K562 (cell line): ENCODE measurements around the gene BBS1. TPM values are rescaled to one million over a fixed set of nuclear protein-coding genes. Genes with fewer than 3 reads are reported as not detected.

Experiments used
- E2F3 ChIP-seq: fragments of 250-450 bp; sonication (Bioruptor Pico); IDR thresholded peaks from 2 replicates; pipeline ENCODE4 v1.4.0; 2020; ENCODE audit warnings: mild to moderate bottlenecking
- ELF4 ChIP-seq: fragments of 450-650 bp; formaldehyde crosslinking; IDR thresholded peaks from 2 replicates; pipeline ENCODE4 v1.4.0; 2022; ENCODE audit warnings: missing genetic modification characterization
- KLF1 ChIP-seq: fragments of 450-650 bp; IDR thresholded peaks from 2 replicates; pipeline ENCODE4 v1.6.1; 2016; ENCODE audit warnings: missing genetic modification characterization, missing compliant biosample characterization
- NRF1 ChIP-seq, 2 experiments: fragments of 450-650 bp; IDR thresholded peaks in 1 of 2; conservative IDR thresholded peaks in 1 of 2; 2 replicates each; pipeline ENCODE4 v1.6.1; 2014; ENCODE audit warnings: mild to moderate bottlenecking in 2 of 2
- SMC3 ChIP-seq: conservative IDR thresholded peaks from 2 replicates; pipeline ENCODE4 v1.6.1; 2011; ENCODE audit warnings: low read depth, low read length, improper control_type of control experiment; ENCODE audit not compliant: insufficient read depth
- ZBTB7A ChIP-seq: IDR thresholded peaks from 2 replicates; pipeline ENCODE4 v1.6.1; 2011; ENCODE audit warnings: low read depth, mild to moderate bottlenecking, low read length, moderate library complexity, borderline replicate concordance; ENCODE audit not compliant: control insufficient read depth
- ZEB2 ChIP-seq: fragments of 450-650 bp; IDR thresholded peaks from 2 replicates; pipeline ENCODE4 v1.6.1; 2016
- ZNF41 ChIP-seq: fragments of 250-450 bp; sonication (Bioruptor Pico); conservative IDR thresholded peaks from 2 replicates; pipeline ENCODE4 v1.4.0; 2020; ENCODE audit warnings: mild to moderate bottlenecking
- polyA plus RNA-seq, 8 experiments: library from polyadenylated mRNA; depleted of rRNA in 4 of 8; stranded (reverse) in 5 of 8; unstranded in 3 of 8; fragments of >200 nt; fragmentation: Nextera tagmentation in 2 of 8; fragmentation: Illumina TruSeq in 1 of 8; extraction: Ambion mirVana in 2 of 8; extraction: Trizol in 1 of 8; gene quantifications; 2 replicates each; pipeline versions ENCODE4 v1.2.1 to v1.2.3, GENCODE V29; 2011 to 2014; ENCODE audit warnings: inconsistent platforms in 1 of 8, missing spikeins in 1 of 8
- total RNA-seq, 7 experiments: library from RNA; depleted of rRNA in 6 of 7; stranded (reverse); fragments of >200 nt in 6 of 7; fragmentation: Illumina TruSeq in 2 of 7; extraction: Trizol in 2 of 7; gene quantifications; 2 replicates each; pipeline versions ENCODE4 v1.2.1 to v1.2.3, GENCODE V29; 2011 to 2021; ENCODE audit warnings: low replicate concordance in 1 of 7
- TF ChIP-seq, protein P1 (sequence below): fragments of 250-450 bp; sonication (Bioruptor Pico); IDR thresholded peaks from 2 replicates; pipeline ENCODE4 v1.5.0; 2021; ENCODE audit warnings: mild to moderate bottlenecking, moderate library complexity
- TF ChIP-seq, protein P2 (sequence below), 2 experiments: IDR thresholded peaks in 1 of 2; conservative IDR thresholded peaks in 1 of 2; 2 replicates each; pipeline ENCODE4 v1.6.1; 2016; ENCODE audit warnings: low read depth in 2 of 2, mild to moderate bottlenecking in 1 of 2, missing compliant biosample characterization in 1 of 2, missing genetic modification characterization in 1 of 2, moderate library complexity in 1 of 2
- TF ChIP-seq, protein P3 (sequence below), 2 experiments: fragments of 450-650 bp in 1 of 2; sonication (generic) in 1 of 2; formaldehyde crosslinking in 1 of 2; IDR thresholded peaks; 2 replicates each; pipeline versions ENCODE4 v1.7.1 to v1.9.0; 2016 to 2022; ENCODE audit warnings: inconsistent platforms in 1 of 2, mild to moderate bottlenecking in 1 of 2, missing genetic modification reagents in 1 of 2

The BBS1 gene
- total and polyA plus RNA-seq, 9 of the 15 experiments (the other 6 are each of a cell fraction or from before 2014, with no cell fraction given): 9.0 to 19.8 (median 12.1) TPM

DNA sequence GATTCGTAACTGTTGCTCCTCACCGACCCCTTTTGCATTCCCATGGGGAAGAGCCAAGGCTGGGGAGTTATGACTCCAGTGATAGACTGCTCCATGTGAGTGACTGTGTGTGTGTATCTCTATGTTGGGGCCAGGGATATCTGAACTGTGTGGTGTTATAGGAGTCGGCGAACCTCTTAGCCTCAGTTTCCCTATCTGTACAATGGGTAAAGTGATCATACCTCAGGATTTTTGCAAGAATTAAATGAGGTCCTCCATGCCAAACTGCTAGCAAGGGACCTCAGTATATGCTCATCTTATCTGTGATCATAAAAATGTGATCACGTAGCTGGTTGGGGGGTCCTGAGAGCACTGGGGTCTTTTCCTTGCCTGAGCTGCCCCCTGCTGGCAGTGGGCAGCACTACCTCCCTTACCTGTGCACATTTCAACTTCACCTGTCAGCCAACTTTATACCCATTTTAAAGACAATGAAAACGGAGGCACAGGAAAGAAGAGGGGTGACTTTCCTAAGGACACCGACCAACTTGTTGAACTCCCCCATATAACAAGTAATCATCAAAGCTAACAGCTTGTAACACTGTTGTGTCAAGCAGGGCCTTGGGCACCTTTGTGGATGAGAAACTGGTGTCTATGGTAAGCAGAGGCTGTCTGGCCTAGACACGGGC, 31.6 kb upstream of the BBS1 start (continued):
- TF ChIP-seq ZBTB7A (peak; percentile 97), KLF1 (no peak), E2F3 (CRISPR knock-in tag) (no peak), ZEB2 (peak; percentile 92), NRF1 (conservative IDR thresholded peaks at IDR 0.05 in 1 of 2, IDR thresholded peaks at IDR 0.05 in 1 of 2) (peak in 1 of 2 experiments; percentile 14; a peak in 1 of 4 replicates), ELF4 (CRISPR knock-in tag) (no peak), ZNF41 (CRISPR knock-in tag) (no peak), SMC3 (peak; percentile 34; the same call in 1 of the 2 replicates)
- TF ChIP-seq, protein P1, sequence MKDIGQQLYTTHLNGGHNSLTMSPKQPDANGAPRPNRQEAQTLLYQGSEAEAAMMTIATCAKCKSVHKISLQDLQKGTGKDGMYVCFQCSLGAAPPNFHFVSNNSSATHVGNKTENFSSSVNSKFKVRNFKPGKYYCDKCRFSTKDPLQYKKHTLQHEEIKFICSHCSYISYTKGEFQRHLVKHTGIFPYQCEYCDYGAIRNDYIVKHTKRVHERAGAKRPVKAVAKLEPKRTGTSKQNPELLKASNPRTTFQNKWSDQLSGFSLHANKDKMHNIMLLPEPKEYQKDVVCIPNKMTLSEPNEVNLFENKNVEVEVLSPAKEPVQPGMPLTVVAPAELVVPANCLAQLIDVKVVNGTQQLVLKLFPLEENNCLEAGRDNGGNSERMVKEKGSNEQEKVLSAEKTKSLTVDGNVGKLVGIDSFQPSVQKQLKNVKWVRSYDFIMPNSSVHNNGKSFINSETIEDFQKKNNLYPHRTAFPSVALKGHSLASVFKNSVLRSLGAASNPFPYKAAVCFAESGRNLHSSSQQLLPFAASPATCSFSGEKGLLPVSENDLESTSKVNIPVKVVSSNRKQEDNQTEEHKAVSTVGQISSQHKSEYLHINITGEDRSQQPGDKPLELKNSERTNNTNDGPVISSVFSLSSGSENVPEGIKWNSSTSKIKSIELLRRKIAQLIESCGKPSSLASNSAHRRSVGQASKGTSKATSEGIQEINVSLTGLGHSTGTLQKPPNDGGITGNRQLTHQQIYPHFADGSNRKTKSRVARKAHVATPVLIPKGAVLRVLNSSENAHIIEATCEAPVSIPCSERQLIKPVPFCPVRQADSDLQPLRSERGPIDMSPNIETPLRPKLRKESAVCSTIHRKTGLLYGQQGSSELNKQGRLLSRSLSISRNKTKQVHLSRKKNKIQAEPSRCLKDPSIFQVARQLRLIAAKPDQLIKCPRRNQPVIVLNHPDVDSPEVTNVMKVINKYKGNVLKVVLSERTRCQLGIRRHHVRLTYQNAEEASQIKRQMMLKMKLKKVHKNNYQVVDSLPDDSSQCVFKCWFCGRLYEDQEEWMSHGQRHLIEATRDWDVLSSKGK (CRISPR knock-in tag): no peak
- TF ChIP-seq, protein P2, sequence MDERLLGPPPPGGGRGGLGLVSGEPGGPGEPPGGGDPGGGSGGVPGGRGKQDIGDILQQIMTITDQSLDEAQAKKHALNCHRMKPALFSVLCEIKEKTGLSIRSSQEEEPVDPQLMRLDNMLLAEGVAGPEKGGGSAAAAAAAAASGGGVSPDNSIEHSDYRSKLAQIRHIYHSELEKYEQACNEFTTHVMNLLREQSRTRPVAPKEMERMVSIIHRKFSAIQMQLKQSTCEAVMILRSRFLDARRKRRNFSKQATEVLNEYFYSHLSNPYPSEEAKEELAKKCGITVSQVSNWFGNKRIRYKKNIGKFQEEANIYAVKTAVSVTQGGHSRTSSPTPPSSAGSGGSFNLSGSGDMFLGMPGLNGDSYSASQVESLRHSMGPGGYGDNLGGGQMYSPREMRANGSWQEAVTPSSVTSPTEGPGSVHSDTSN (CRISPR knock-in tag; IDR thresholded peaks at IDR 0.05; ENCODE audit: low read depth): no peak
- TF ChIP-seq, protein P2 (tag; conservative IDR thresholded peaks at IDR 0.05; ENCODE audit: low read depth): peak; percentile 70
- TF ChIP-seq, protein P3, sequence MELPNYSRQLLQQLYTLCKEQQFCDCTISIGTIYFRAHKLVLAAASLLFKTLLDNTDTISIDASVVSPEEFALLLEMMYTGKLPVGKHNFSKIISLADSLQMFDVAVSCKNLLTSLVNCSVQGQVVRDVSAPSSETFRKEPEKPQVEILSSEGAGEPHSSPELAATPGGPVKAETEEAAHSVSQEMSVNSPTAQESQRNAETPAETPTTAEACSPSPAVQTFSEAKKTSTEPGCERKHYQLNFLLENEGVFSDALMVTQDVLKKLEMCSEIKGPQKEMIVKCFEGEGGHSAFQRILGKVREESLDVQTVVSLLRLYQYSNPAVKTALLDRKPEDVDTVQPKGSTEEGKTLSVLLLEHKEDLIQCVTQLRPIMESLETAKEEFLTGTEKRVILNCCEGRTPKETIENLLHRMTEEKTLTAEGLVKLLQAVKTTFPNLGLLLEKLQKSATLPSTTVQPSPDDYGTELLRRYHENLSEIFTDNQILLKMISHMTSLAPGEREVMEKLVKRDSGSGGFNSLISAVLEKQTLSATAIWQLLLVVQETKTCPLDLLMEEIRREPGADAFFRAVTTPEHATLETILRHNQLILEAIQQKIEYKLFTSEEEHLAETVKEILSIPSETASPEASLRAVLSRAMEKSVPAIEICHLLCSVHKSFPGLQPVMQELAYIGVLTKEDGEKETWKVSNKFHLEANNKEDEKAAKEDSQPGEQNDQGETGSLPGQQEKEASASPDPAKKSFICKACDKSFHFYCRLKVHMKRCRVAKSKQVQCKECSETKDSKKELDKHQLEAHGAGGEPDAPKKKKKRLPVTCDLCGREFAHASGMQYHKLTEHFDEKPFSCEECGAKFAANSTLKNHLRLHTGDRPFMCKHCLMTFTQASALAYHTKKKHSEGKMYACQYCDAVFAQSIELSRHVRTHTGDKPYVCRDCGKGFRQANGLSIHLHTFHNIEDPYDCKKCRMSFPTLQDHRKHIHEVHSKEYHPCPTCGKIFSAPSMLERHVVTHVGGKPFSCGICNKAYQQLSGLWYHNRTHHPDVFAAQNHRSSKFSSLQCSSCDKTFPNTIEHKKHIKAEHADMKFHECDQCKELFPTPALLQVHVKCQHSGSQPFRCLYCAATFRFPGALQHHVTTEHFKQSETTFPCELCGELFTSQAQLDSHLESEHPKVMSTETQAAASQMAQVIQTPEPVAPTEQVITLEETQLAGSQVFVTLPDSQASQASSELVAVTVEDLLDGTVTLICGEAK (IDR thresholded peaks at IDR 0.05): no peak
- TF ChIP-seq, protein P3 (CRISPR knock-in tag; IDR thresholded peaks at IDR 0.05): no peak
